ENCODE results near the gene PTPRN2. TPM values are rescaled to one million over a fixed set of nuclear protein-coding genes. Genes with fewer than 3 reads are reported as not detected.

PTPRN2 gene
- polyA plus RNA-seq, 4 donors = 7.2 to 9.2 (median 7.5) TPM

DNA sequence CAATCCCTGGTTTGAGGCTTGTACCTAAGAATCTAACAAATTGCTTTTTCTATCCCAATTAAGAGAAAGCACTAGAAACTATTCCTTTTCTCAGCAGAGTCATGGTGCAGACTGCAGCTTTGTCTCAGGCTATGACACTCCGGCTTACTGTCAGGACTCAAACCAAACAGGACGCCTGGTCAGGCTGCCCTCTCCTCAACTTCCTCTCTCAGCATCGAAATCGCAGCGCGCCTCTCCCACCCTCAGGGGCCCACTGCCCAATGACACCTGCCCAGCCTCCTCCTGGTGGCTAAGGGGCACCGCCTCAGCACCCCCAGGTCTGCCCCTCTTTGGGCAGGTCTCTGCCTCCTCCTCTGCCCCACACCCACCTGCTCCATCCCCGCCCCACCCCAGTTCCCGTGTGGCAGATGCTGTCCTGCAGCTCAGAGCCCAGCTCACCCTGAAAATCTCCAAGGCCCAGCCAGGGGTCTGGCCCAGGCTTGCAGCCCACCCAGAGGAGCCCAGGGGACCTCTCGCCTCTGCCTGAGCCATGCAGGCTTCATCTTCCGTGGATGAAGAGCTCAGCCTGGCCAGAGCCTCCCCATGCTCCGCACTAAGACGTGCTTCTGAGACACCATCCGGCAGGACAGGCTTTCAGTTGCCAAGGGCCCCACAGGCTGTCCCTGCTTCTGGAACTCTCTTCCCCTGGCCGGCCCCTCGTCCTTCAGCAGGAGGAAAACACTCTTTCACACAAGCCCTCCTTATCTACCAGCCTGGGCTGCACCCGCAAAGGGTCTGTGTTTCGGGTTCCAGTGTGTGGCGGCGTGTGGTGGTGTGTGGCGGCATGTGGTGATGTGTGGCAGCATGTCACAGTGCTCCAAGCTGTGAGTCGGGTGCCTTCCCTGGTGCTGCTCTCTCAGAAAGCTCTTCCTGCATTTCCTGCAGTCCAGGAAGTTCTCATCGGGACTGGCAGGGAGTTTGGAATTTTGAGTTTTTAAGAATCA, 16.4 kb upstream of the PTPRN2 start:
- DNase-seq (ENCODE audit: low read depth in 4 of 4, low spot score in 3 of 4) = no peak

GRCh38 chr7:158602905-158603772, 15.5 kb upstream of the PTPRN2 start:
- no peak for DNase-seq (ENCODE audit: low read depth in 4 of 4, low spot score in 3 of 4)

- no peak for DNase-seq (ENCODE audit: low read depth in 4 of 4, low spot score in 3 of 4)
Observed at GRCh38 chr7:158602041-158602440, 14.4 kb upstream of the PTPRN2 start.

- no peak for DNase-seq (ENCODE audit: low read depth in 4 of 4, low spot score in 3 of 4)
Observed at GRCh38 chr7:158601090-158601489, 13.5 kb upstream of the PTPRN2 start.

- no peak for DNase-seq (ENCODE audit: low read depth in 4 of 4, low spot score in 3 of 4)
Observed at GRCh38 chr7:158596745-158597144, 9.1 kb upstream of the PTPRN2 start.

DNA sequence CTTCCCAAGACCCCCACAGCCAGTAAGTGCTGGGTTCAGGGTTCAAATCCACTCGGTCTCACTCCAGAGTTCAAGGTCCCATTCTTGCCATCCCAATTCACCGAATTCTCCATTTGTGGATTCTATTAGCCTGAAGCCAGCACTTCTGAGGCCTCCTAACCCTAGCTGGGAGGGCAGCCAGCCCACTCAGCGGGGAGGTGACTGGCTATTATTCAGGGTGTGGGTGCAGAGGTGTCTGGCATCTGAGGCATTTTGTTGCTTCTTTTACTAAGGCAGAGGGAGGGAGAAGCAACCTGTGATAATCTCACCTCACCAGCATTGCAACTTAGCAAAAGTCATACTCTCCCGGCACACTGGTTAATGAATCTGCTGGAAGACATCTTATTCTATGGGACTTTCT, 8.7 kb upstream of the PTPRN2 start:
- DNase-seq (ENCODE audit: low read depth in 4 of 4, low spot score in 3 of 4) = no peak

- DNase-seq (ENCODE audit: low read depth in 4 of 4, low spot score in 3 of 4) = no peak
Observed at GRCh38 chr7:158595068-158595467, 7.4 kb upstream of the PTPRN2 start.

GRCh38 chr7:158592541-158592940, 4.9 kb upstream of the PTPRN2 start:
- no peak for DNase-seq (ENCODE audit: low read depth in 4 of 4, low spot score in 3 of 4)

GRCh38 chr7:158591944-158592343, 4.3 kb upstream of the PTPRN2 start:
- no peak for DNase-seq (ENCODE audit: low read depth in 4 of 4, low spot score in 3 of 4)

- DNase-seq (ENCODE audit: low read depth in 4 of 4, low spot score in 3 of 4) = no peak
Observed at GRCh38 chr7:158590181-158590530, 2.5 kb upstream of the PTPRN2 start.

GRCh38 chr7:158589653-158590052, 2.0 kb upstream of the PTPRN2 start:
- DNase-seq (ENCODE audit: low read depth in 4 of 4, low spot score in 3 of 4) = no peak

DNA sequence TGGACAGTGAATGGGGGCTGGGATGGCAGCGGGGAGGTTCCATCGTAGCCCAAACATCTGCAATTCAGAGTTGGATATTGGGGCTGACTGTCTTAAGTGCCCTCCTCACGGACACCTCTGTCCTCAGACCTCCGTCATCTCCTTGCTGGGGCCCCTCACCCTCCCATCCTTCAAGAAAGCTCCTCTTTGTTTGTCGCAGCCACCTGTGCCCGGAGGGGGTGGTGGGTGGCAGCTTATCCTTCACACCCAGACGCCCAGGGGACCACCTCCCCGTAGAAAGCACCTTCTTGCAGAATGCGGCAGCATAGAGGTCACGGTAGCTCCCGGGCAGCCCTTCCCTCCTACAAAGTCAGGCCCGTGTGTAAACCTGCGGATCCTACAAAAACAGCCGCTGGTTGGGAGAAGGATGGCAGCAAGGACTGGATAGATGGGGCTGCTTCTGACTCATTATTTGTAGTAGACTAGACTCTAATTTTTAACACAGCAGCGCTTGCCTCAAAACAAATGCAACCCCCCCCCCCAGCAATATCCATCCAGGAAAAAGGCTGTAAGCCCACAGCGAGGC, 1.3 kb upstream of the PTPRN2 start:
- no peak for DNase-seq (ENCODE audit: low read depth in 4 of 4, low spot score in 3 of 4)

DNA sequence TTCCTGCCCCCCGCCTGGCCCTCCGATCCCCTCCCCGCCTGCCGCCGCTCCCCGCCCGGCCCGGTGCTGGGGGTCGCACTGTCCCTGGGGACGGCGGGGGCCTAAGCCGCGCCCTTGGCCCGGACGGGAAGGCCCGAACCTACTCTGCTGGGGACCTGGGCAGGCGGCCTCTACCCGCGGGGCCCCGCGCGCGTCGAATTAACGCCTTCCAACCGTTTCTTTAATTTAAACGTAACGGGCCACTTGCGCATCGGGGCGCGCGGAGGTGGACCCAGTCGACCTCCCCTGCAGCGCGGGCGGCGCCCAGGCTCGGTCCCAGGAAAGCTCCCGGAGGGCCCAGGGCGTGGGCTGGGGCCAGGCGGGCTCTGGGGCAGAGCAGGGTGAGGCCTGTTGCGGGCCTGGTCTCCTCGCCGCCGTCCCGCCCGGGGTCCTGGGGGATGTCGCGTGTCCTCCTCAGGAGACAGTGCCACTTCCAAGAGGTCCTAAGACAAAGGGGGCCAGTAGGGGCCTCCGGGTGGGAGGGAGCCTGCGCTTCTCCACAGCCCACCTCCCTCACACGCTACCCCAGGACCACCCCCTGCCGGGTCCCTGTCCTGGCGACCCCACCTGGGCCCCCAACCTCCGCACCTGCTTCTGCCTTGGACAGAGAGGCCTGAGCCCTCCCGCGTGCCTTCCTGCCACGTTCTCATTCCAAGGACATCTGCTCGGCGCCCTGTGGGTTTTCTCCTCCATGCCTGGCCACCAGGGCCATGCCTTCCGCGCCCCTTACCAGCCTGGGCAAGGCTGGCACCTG, 658 bp upstream of the PTPRN2 start:
- DNase-seq (ENCODE audit: low read depth in 4 of 4, low spot score in 3 of 4) = no peak

- DNase-seq (ENCODE audit: low read depth in 4 of 4, low spot score in 3 of 4) = no peak
Observed at GRCh38 chr7:158586499-158587161, 993 bp downstream of the PTPRN2 start.

DNA sequence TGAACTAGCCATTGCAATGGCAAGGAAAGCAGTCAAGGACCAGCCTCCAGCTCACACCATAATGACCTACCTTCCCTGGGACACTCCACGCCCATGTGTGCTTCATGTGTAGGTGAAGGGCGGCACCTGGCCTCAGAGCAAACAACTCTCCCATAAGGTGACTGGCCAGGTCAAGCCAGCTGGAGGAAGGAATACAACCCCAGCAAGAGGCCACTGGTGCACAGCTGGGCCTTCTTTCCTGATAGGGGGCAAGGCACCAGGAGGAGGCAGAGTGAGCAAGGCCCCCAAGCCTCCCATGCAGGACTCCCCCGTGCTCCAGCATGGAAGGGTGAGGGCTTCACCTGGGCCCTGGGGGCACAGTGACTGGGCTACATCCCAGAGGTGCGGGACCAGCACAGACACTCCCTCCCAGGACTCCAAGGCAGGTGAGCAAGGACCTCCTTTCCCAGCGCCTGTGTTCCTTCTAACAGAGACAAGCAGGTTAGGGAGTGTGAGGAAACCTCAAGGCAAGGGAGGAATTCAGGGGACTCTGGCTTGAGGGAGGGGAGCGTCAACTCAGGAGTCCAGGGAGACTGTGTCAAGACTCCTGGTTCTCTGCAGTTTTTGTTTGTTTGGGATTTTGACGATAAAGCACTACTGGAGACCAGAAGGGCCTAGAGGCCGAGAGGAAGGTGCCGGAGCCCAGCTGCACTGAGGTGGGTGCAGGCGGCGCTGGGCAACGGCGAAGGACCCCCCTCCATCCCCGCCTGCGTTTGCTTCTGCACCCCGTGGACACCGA, 1.7 kb downstream of the PTPRN2 start:
- DNase-seq (ENCODE audit: low read depth in 4 of 4, low spot score in 3 of 4) = no peak

DNA sequence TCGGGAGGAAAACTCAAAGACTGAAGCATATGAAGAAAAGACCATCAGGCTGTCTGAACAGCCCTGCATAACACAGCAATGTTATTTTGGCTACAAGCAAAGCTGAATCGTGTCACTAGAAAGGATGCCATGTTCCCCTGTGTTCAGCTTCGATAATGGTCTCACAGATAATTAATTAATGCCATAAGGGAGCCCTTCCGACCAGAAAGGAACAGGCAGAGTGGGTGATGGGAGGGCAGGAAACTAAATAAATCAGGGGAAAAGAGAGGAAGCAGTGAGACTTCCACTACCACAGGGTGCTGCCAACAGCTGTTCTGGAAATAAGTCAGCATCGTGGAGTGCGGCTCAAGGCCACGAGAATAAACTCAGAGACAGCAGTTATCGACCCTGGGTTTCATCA, 3.2 kb downstream of the PTPRN2 start:
- DNase-seq (ENCODE audit: low read depth in 4 of 4, low spot score in 3 of 4) = no peak

DNA sequence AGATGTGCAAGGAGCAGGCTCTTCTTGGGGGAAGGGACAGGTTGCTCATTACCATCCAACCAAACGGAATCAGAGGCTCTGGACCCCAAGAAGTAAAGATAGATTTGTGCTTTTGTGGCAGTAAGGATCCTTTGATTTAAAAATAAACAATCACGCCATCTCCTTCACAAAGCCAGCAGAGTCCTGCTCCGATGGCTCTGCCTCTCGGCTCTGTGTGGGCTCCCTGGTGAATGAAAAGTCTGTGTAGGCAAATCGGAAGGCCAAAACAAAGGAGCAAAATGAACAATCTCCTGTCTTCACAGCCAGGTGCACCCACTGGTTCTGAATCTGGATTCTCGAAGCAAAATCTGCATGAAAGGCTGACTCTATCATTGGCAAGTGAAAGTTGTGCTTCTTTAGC, 3.8 kb downstream of the PTPRN2 start:
- DNase-seq (ENCODE audit: low read depth in 4 of 4, low spot score in 3 of 4) = no peak

GRCh38 chr7:158583143-158583542, 4.5 kb downstream of the PTPRN2 start:
- no peak for DNase-seq (ENCODE audit: low read depth in 4 of 4, low spot score in 3 of 4)

GRCh38 chr7:158582089-158582456, 5.5 kb downstream of the PTPRN2 start:
- no peak for DNase-seq (ENCODE audit: low read depth in 4 of 4, low spot score in 3 of 4)

All from left renal pelvis (tissue), 4 donors.